ENCODE results near the gene TASOR2. TPM values are rescaled to one million over a fixed set of nuclear protein-coding genes. Genes with fewer than 3 reads are reported as not detected.

Gene TASOR2
- total RNA-seq, 1 experiment from 2014 or later, result 80.3 TPM

GRCh38 chr10:5644930-5645329 is 39.7 kb upstream of the TASOR2 start (continued):
- TF ChIP-seq CTCF (IDR thresholded peaks at IDR 0.05 in 2 of 3, conservative IDR thresholded peaks at IDR 0.05 in 1 of 3; ENCODE audit: borderline replicate concordance in 1 of 3, insufficient read depth in 1 of 3, low read depth in 2 of 3, low read length in 2 of 3), result no peak

GRCh38 chr10:5645375-5645774 is 39.3 kb upstream of the TASOR2 start:
- ATAC-seq, result no peak

More at GRCh38 chr10:5645375-5645774, 39.3 kb upstream of the TASOR2 start:
- Histone ChIP-seq H3K9ac (ENCODE audit: low read length) (no peak overlapping the region), H3K9me2 (ENCODE audit: insufficient read depth) (no peaks in the 10 kb centered on the region), H3K4me2 (ENCODE audit: low read length) (no peak overlapping the region), H3K4me3 (replicated peaks in 1 of 2; ENCODE audit: low read depth in 1 of 2, low read length in 2 of 2) (no peak overlapping the region), H3K9me3 (ENCODE audit: control insufficient read depth in 1 of 2, insufficient read depth in 1 of 2, low read depth in 1 of 2, low read length in 2 of 2) (no peaks in the 10 kb centered on the region), H3K27ac (ENCODE audit: low read depth, low read length) (no peak overlapping the region), H3K36me3 (ENCODE audit: control insufficient read depth in 1 of 2, insufficient read depth in 2 of 2, low read length in 2 of 2) (peaks cover 4 to 6% of the 10 kb centered on the region in 2 experiments; a peak in 2 of 4 replicates), H4K20me1 (ENCODE audit: insufficient read depth) (no peaks in the 10 kb centered on the region), H3K27me3 (ENCODE audit: insufficient read depth, low read length) (no peaks in the 10 kb centered on the region), H3K4me1 (ENCODE audit: control insufficient read depth in 1 of 2, insufficient read depth in 2 of 2, low read length in 2 of 2) (no peaks in the 10 kb centered on the region), H2AFZ (ENCODE audit: low read depth, low read length, poor library complexity, severe bottlenecking) (no peak overlapping the region), H3K79me2 (ENCODE audit: insufficient read depth, low read length) (no peaks in the 10 kb centered on the region)
- intact Hi-C loops (cut with micrococcal nuclease), result no loop called here
- ChIA-PET POLR2A (no interaction called here), CTCF (no interaction called here), RAD21 (ENCODE audit: low non-redundant PET in 1 of 2, low total read pairs in 2 of 2, uncharacterized antibody in 2 of 2, unreplicated experiment in 2 of 2) (no interaction called here)
- TF ChIP-seq YY1 (IDR thresholded peaks at IDR 0.05; ENCODE audit: extremely low read depth, insufficient replicate concordance, low read depth, low read length), result no peak
- no peak for TF ChIP-seq SIN3A (IDR thresholded peaks at IDR 0.05; ENCODE audit: low read depth)
- TF ChIP-seq ZNF274 (IDR thresholded peaks at IDR 0.05; ENCODE audit: low read depth, low read length), result no peak
- no peak for TF ChIP-seq CBX3 (IDR thresholded peaks at IDR 0.05; ENCODE audit: low read depth)
- no peak for TF ChIP-seq SRF (IDR thresholded peaks at IDR 0.05; ENCODE audit: low read depth)
- TF ChIP-seq CTCF (IDR thresholded peaks at IDR 0.05 in 2 of 3, conservative IDR thresholded peaks at IDR 0.05 in 1 of 3; ENCODE audit: borderline replicate concordance in 1 of 3, insufficient read depth in 1 of 3, low read depth in 2 of 3, low read length in 2 of 3), result no peak
- no peak for DNase-seq (ENCODE audit: low read depth, low spot score)
- no TSS peak for BruUV-seq (replicated peaks)

Data from HCT116 (cell line).